Keratinocyte (primary cell): Measurements from ENCODE around the gene PARD3B. TPM values are rescaled to one million over a fixed set of nuclear protein-coding genes. Genes with fewer than 3 reads are reported as not detected.

Experiments
- DNase-seq: peaks from one replicate; pipeline ENCODE4 v3.0.0-alpha.2; 2011; ENCODE audit warnings: low read depth, missing footprints, low spot score
- FAIRE-seq: peaks from 2 replicates; lab custom pipeline; 2011; peaks lifted over from hg19 to GRCh38; lab: Jason Lieb, UNC
- H2AFZ ChIP-seq: 2 replicates; pipeline ENCODE4 v1.6.0; 2012; ENCODE audit warnings: low read length, control low read depth, inconsistent platforms; ENCODE audit not compliant: control insufficient read depth
- H3K27ac ChIP-seq: 2 replicates; pipeline ENCODE4 v1.5.1; 2011; ENCODE audit warnings: low read length; ENCODE audit not compliant: control insufficient read depth, insufficient read depth
- H3K27me3 ChIP-seq: 3 replicates; pipeline ENCODE4 v1.6.0; 2011; ENCODE audit warnings: low read length; ENCODE audit not compliant: control insufficient read depth, insufficient read depth; ENCODE audit errors: extremely low read depth
- H3K36me3 ChIP-seq, 2 experiments: 2 replicates in 1 of 2; 3 replicates in 1 of 2; pipeline ENCODE4 v1.5.1; 2011; ENCODE audit warnings: low read length in 2 of 2, mild to moderate bottlenecking in 1 of 2; ENCODE audit not compliant: control insufficient read depth in 2 of 2, insufficient read depth in 2 of 2; ENCODE audit errors: extremely low read depth in 1 of 2
- H3K4me1 ChIP-seq: 3 replicates; pipeline ENCODE4 v1.5.1; 2011; ENCODE audit warnings: low read length; ENCODE audit not compliant: control insufficient read depth, insufficient read depth; ENCODE audit errors: extremely low read depth
- H3K4me2 ChIP-seq: 3 replicates; pipeline ENCODE4 v1.6.0; 2011; ENCODE audit warnings: low read depth, low read length; ENCODE audit not compliant: control insufficient read depth, insufficient read depth; ENCODE audit errors: extremely low read depth
- H3K4me3 ChIP-seq, 3 experiments: fragments of 200-600 bp in 1 of 3; sonication (generic) in 1 of 3; 2 replicates in 2 of 3; 3 replicates in 1 of 3; pipeline ENCODE4 v1.5.1; 2011 to 2016; ENCODE audit warnings: low read length in 3 of 3, mild to moderate bottlenecking in 3 of 3, control low read depth in 2 of 3, inconsistent platforms in 1 of 3, low read depth in 1 of 3, mixed read lengths in 1 of 3, mixed run types in 1 of 3, moderate library complexity in 1 of 3; ENCODE audit not compliant: control insufficient read depth in 2 of 3, insufficient read depth in 2 of 3; ENCODE audit errors: extremely low read depth in 1 of 3
- H3K79me2 ChIP-seq: 2 replicates; pipeline ENCODE4 v1.6.0; 2012; ENCODE audit warnings: low read length; ENCODE audit not compliant: control insufficient read depth, insufficient read depth
- H3K9ac ChIP-seq: 3 replicates; pipeline ENCODE4 v1.6.0; 2011; ENCODE audit warnings: low read length; ENCODE audit not compliant: control insufficient read depth, insufficient read depth; ENCODE audit errors: extremely low read depth
- H3K9me1 ChIP-seq: 3 replicates; pipeline ENCODE4 v1.6.0; 2011; ENCODE audit warnings: low read length; ENCODE audit not compliant: control insufficient read depth, insufficient read depth; ENCODE audit errors: extremely low read depth
- H3K9me3 ChIP-seq: 2 replicates; pipeline ENCODE4 v1.5.1; 2012; ENCODE audit warnings: low read depth, low read length; ENCODE audit not compliant: control insufficient read depth
- H4K20me1 ChIP-seq: 3 replicates; pipeline ENCODE4 v1.6.0; 2011; ENCODE audit warnings: low read length; ENCODE audit not compliant: control insufficient read depth, insufficient read depth; ENCODE audit errors: extremely low read depth
- CTCF ChIP-seq, 3 experiments: IDR thresholded peaks in 1 of 3; conservative IDR thresholded peaks in 1 of 3; optimal IDR thresholded peaks in 1 of 3; 2 replicates in 2 of 3; 3 replicates in 1 of 3; pipeline versions ENCODE3 to v1.5.1; 2011; ENCODE audit warnings: low read length in 3 of 3, mild to moderate bottlenecking in 3 of 3, moderate library complexity in 2 of 3, control low read depth in 1 of 3, inconsistent platforms in 1 of 3; ENCODE audit not compliant: insufficient read depth in 2 of 3; ENCODE audit errors: extremely low read depth in 1 of 3
- EZH2 ChIP-seq: IDR thresholded peaks from one replicate; pipeline ENCODE4 v1.6.1; 2012; ENCODE audit warnings: inconsistent platforms, mild to moderate bottlenecking, low read length, moderate library complexity
- dilution Hi-C: fragments of 300-500 bp; cut with MboI; formaldehyde crosslinking; loops from one replicate; pipeline ENCODE4 v1.7.0; 2020; ENCODE audit warnings: low sequenced_read_pairs; ENCODE audit not compliant: extremely low pct_ligation_motif_present
- polyA plus RNA-seq, 5 experiments: library from polyadenylated mRNA; depleted of rRNA in 3 of 5; stranded (reverse) in 3 of 5; stranded (forward) in 1 of 5; unstranded in 1 of 5; fragments of >200 nt; gene quantifications; 1 replicate in 1 of 5; 2 replicates in 3 of 5; 3 replicates in 1 of 5; pipeline versions ENCODE4 v1.2.1 to v1.2.3, GENCODE V29; 2011 to 2012; ENCODE audit warnings: missing spikeins in 2 of 5, low read depth in 1 of 5, low replicate concordance in 1 of 5

Gene PARD3B
- polyA plus RNA-seq, 1 donor (not counting 4 experiments of a cell fraction or from before 2014, with no cell fraction given), result 1.2 TPM

- Histone ChIP-seq H3K9ac (no peak overlapping the region), H3K4me2 (no peak overlapping the region), H3K27ac (no peak overlapping the region), H3K36me3 (no peaks in the 10 kb centered on the region), H3K79me2 (no peaks in the 10 kb centered on the region), H3K4me1 (no peaks in the 10 kb centered on the region), H3K9me3 (no peaks in the 10 kb centered on the region), H3K4me3 (no peak overlapping the region), H2AFZ (no peak overlapping the region), H3K9me1 (no peaks in the 10 kb centered on the region), H4K20me1 (no peaks in the 10 kb centered on the region), H3K27me3 (no peaks in the 10 kb centered on the region)
- FAIRE-seq, result no peak
- TF ChIP-seq CTCF (optimal IDR thresholded peaks at IDR 0.05 in 1 of 3, IDR thresholded peaks at IDR 0.05 in 1 of 3, conservative IDR thresholded peaks at IDR 0.05 in 1 of 3; ENCODE audit: extremely low read depth in 1 of 3, insufficient read depth in 2 of 3, low read length in 3 of 3) (no peak), EZH2 (no peak)
- dilution Hi-C loops, result no loop called here
- no peak for DNase-seq
Measured at GRCh38 chr2:204958371-204958770, 413.1 kb downstream of the PARD3B start.

- Histone ChIP-seq H3K9me3 (no peaks in the 10 kb centered on the region), H3K27me3 (no peaks in the 10 kb centered on the region), H3K4me1 (no peaks in the 10 kb centered on the region), H3K27ac (no peak overlapping the region), H3K9me1 (no peaks in the 10 kb centered on the region), H2AFZ (no peak overlapping the region), H3K9ac (no peak overlapping the region), H3K36me3 (no peaks in the 10 kb centered on the region), H3K79me2 (no peaks in the 10 kb centered on the region), H3K4me3 (no peak overlapping the region), H3K4me2 (no peak overlapping the region), H4K20me1 (no peaks in the 10 kb centered on the region)
- dilution Hi-C loops, result no loop called here
- DNase-seq (no peak), FAIRE-seq (no peak)
- TF ChIP-seq CTCF (optimal IDR thresholded peaks at IDR 0.05 in 1 of 3, IDR thresholded peaks at IDR 0.05 in 1 of 3, conservative IDR thresholded peaks at IDR 0.05 in 1 of 3; ENCODE audit: extremely low read depth in 1 of 3, insufficient read depth in 2 of 3, low read length in 3 of 3) (no peak), EZH2 (no peak)
Measured at GRCh38 chr2:204964414-204964813, 419.1 kb downstream of the PARD3B start.
